ENCODE data around the gene NPEPL1. TPM values are rescaled to one million over a fixed set of nuclear protein-coding genes. Genes with fewer than 3 reads are reported as not detected.

NPEPL1 gene
- total RNA-seq, 2 experiments from 2014 or later, result 15.4 to 17.1 TPM

GRCh38 chr20:58762120-58762519 lies 69.5 kb downstream of the NPEPL1 start:
- POLR2A ChIA-PET, result no interaction called here
- H3K27me3 Mint-ChIP-seq, result peaks cover 19% of the 10 kb centered on the region
- H3K4me3 Mint-ChIP-seq, result no peak overlapping the region

GRCh38 chr20:58763076-58763475 lies 70.5 kb downstream of the NPEPL1 start:
- Mint-ChIP-seq H3K9me3 (no peaks in the 10 kb centered on the region), H3K36me3 (ENCODE audit: low read depth) (no peaks in the 10 kb centered on the region)

More at GRCh38 chr20:58762120-58762519, 69.5 kb downstream of the NPEPL1 start:
- ATAC-seq (no peak), DNase-seq (no peak)
- no peak for TF ChIP-seq CTCF (IDR thresholded peaks at IDR 0.05)
- Mint-ChIP-seq H3K9me3 (no peaks in the 10 kb centered on the region), H3K27ac (no peak overlapping the region), H3K36me3 (ENCODE audit: low read depth) (no peaks in the 10 kb centered on the region), H3K4me1 (ENCODE audit: low read depth) (no peaks in the 10 kb centered on the region)
- CTCF ChIA-PET, result no interaction called here
- intact Hi-C loops (cut with micrococcal nuclease), result no loop called here

More at GRCh38 chr20:58763076-58763475, 70.5 kb downstream of the NPEPL1 start:
- Mint-ChIP-seq H3K4me3 (no peak overlapping the region), H3K4me1 (ENCODE audit: low read depth) (no peaks in the 10 kb centered on the region), H3K27me3 (peaks cover 21% of the 10 kb centered on the region), H3K27ac (no peak overlapping the region)
- ATAC-seq, result no peak
- intact Hi-C loops (cut with micrococcal nuclease), result no loop called here
- no peak for TF ChIP-seq CTCF (IDR thresholded peaks at IDR 0.05)
- ChIA-PET POLR2A (no interaction called here), CTCF (no interaction called here)
- DNase-seq, result no peak

Other genes starting within 250 kb of the NPEPL1 start
- not detected for gene APCDD1L, start 177.4 kb upstream of the NPEPL1 start, total RNA-seq
- 100 to 1,000 TPM; 108 to 109 TPM for gene STX16, start 41.5 kb upstream of the NPEPL1 start, total RNA-seq
- 1 to 10 TPM; 1.7 to 2.0 TPM for gene GNAS-AS1, start 158.1 kb downstream of the NPEPL1 start, total RNA-seq
- gene GNAS, start 159.9 kb downstream of the NPEPL1 start, total RNA-seq, result 100 to 1,000 TPM; 703 to 723 TPM